GM18870 (cell line): Measurements from ENCODE around the gene ALDH2.
"Not testable (repeated sequence)": the region's sequence is repeated elsewhere in the genome, so short reads cannot be mapped to it uniquely, and the experiment has no call there.

Experiments used
- ATAC-seq: cut with Tn5 transposase; IDR thresholded peaks from one replicate; pipeline ENCODE4 v1.9.1; 2021; ENCODE audit warnings: moderate library complexity; ENCODE audit not compliant: unreplicated experiment

Gene ALDH2

GRCh38 chr12:111766608-111767361, at the start of gene ALDH2:
Gene ALDH2, plus strand, starts transcription at chr12:111766933. Its CDS starts 50 bp downstream, at chr12:111766983.
- ATAC-seq, result no peak

GRCh38 chr12:111719316-111719715, 47.4 kb upstream of the ALDH2 start:
- ATAC-seq, result not testable (repeated sequence)

- no peak for ATAC-seq
These were observed 46.3 kb upstream of the ALDH2 start for GRCh38 chr12:111720457-111720856.

DNA sequence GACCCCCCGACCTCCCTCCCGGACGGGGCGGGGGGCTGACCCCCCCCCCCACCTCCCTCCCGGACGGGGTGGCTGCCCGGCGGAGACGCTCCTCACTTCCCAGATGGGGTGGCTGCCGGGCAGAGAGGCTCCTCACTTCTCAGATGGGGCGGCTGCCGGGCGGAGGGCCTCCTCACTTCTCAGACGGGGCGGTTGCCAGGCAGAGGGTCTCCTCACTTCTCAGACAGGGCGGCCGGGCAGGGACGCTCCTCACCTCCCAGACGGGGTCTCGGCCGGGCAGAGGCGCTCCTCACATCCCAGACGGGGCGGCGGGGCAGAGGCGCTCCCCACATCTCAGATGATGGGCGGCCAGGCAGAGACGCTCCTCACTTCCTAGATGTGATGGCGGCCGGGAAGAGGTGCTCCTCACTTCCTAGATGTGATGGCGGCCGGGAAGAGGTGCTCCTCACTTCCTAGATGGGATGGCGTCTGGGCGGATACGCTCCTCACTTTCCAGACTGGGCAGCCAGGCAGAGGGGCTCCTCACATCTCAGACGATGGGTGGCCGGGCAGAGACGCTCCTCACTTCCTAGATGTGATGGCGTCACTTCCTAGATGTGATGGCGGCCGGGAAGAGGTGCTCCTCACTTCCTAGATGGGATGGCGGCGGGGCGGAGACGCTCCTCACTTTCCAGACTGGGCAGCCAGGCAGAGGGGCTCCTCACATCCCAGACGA, 42.9 kb upstream of the ALDH2 start:
- not testable (repeated sequence) for ATAC-seq

- ATAC-seq, result no peak
These were observed 37.9 kb upstream of the ALDH2 start for GRCh38 chr12:111728795-111729194.

- ATAC-seq, result no peak
These were observed 36.3 kb upstream of the ALDH2 start for GRCh38 chr12:111730420-111730819.

- ATAC-seq, result no peak
These were observed 33.9 kb upstream of the ALDH2 start for GRCh38 chr12:111732786-111733185.

- no peak for ATAC-seq
These were observed 33.3 kb upstream of the ALDH2 start for GRCh38 chr12:111733340-111733915.

- ATAC-seq, result not testable (repeated sequence)
These were observed 27.2 kb upstream of the ALDH2 start for GRCh38 chr12:111739524-111739923.

DNA sequence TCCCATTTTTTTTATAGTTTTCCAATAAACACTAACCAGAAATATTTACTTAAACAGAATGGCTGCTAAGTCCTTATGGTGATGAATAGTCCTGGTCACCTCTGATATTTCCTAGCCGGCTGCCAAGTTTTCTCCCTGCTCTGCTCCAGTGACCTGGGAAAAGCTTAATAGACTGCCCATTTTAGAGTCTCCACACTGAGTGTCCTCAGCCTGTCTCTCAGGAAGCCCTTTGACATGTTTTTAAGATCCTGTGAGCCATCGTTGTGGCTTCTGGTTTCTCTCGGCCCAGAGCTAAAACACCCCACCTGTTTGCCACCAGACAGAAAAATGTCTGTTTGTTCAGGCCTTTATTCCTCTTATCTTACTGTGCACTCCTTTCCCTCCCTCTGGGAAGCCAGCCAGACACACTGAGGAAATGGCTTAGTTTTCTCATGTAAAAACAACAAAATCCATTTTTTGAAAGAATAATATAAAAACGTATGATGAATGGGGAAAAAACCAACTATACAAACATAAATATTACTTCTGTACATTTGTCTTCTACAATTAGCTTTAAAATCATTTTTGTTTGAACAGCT, 25.4 kb upstream of the ALDH2 start:
- ATAC-seq, result no peak

DNA sequence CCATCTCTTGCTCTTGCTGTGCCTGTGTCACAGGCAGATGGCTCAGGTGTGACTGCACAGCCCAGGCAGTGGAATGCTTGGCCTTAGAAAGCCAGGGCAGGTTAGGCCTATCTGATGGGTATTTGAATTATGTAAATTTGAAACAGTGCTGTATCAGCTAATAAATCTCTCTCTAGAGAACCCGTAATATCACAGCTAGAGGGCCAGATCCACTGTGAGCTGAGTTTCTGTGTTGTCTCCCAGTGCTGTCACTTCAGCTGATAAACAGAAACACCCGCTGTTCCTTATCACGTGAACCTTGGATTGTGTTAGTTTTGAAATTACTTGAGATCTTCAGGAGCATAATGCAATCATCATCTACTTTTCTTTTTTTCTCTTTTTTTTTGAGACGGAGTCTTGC, 21.5 kb upstream of the ALDH2 start:
- ATAC-seq, result no peak

- ATAC-seq, result no peak
These were observed 19.4 kb upstream of the ALDH2 start for GRCh38 chr12:111747333-111747732.

GRCh38 chr12:111748151-111748672, 18.5 kb upstream of the ALDH2 start:
- ATAC-seq, result no peak

- ATAC-seq, result no peak
These were observed 17.9 kb upstream of the ALDH2 start for GRCh38 chr12:111748867-111749266.

DNA sequence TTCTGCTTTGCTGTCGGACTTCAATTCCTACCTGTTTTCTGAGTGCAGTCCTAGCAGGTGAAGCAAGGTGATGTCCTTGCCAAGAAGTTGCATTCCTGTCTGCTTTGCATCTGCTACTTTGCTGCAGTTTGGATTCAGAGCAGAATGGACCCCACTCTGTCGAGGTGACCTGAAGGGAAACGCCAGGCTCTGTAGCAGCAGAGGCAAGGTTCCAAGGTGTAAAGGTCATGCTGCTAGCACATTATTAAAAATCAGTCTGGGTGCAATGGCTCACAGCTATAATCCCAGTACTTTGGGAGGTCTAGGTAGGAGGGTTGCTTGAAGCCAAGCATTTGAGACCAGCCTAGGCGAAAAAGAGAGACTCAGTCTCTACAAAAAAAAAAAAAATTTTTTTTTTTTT, 17.3 kb upstream of the ALDH2 start:
- ATAC-seq, result no peak

DNA sequence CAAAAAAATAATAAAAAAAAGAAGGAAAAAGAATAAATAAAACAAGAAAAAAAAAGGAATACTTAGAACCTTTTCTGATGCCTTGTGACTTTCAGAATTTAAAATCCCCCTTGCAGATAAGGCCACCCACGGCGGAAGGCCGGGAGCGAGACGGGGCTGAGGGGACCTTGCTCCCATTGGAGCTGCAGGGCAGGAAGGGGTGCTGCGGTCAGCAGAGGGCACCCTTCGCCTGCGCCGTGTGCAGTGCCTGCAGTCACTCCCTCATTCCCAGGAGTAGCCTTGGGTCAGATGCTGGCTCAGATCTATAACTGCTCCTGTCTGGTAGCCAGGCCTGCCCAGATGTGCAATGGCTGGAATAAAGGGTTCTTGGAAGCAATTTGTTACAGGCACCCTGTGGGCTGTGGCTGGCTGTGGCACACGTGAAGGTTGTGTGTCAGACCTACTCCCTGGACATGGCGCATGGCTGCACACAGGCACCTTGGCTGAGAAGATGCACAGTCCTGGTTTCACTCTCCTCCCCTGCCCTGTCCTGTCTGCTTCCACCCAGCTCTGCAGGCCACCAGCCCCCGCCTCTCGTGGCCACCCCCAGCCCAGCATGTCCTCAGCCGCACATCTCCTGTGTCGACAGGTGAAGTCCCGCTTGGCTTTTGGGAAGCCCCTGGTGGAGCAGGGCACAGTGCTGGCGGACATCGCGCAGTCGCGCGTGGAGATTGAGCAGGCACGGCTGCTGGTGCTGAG, 13.4 kb upstream of the ALDH2 start:
- ATAC-seq, result no peak

DNA sequence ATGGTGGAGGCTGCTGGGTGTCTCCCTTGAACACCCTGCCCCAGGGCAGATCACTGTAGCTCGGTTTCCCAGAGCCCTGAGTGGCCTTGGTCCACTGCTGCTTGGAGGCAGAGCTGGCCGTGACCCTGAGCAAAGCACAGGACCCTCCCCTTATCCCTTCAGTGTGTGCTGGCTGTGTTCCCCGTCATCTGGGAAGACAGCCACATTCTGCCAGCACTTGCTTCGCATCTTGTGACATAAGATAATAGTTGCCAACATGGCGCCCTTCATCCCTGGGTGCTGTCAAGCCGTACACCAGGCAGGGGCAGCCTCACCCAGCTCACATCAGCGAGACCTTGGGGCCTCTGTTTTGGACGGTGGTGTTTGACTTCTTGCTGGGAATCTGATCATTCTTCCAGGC, 12.1 kb upstream of the ALDH2 start:
- ATAC-seq, result no peak

DNA sequence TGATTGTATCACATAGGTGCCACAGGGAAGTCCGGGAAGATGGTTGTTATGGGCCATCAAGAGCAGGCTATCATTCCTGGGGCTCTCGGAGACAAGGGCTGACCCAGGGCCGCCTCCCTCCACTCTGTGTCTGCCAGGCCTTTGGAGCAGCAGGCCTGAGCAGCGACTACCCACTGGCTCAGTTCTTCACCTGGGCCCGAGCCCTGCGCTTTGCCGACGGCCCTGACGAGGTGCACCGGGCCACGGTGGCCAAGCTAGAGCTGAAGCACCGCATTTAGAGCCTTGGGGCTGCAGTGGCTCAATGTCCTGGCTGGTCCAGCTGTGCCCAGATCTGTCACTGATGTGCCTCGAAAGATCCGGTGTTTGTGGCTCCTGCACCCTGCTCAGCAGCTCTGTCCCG, 10.5 kb upstream of the ALDH2 start:
- ATAC-seq, result no peak

DNA sequence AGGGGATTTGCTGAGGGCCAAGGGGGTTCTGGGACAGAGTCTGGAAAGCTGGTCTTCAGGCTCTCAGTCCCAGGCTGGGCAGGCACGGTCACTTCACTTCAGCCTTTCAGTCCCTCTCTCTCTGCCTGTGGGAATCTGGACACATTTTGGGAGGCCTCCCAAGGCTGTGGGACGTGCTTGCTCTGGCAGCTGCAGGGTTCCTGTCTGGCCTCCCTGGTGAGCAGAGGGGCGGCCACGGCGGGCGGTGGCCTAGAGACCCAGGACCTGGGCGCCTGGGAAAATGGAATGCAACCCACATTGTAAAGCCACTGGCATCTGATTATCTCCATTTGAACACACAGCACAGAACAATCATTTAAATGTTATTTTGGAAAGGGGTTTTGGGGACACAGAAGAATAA, 10.1 kb upstream of the ALDH2 start:
- no peak for ATAC-seq

DNA sequence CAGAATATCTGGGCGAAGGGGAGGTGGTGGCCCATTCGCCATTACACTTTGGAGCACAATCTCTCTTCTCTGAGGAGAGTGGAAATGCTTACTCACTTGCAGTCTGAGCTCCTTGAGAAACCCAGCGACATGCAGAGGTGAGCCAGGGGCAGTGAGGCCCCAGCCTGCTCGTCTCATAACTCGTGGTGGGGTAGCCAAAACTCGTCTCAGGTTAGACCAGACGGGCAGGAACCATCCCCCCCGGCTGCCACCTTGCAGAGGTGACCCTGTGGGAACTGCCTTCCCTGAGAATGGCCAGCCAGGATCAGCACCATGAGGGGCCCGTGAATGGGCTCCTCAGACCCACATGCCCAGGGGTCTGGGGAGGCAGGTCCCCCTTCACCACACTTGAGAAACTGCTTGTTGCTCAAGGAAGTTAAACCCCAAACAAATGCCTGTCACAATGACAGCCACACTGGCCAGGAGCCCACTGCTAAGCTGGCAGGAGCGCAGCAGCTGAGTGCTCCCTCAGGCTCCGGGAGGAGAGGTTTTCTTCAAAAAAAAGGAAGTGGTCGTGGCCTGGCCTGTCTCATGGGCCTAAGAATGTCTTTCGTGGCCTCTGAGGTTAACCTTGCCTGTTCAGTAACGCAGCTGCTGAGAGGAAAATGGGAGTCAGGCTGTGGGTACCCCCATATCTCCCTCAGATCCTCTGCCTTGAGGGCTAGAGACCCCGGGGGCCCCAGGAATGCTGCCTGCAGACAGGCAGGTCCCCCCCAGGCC, 9.2 kb upstream of the ALDH2 start:
- no peak for ATAC-seq
